GM18526 (cell line): ENCODE measurements around the gene SAMD8.

ENCODE experiments used
- POLR2A ChIP-seq: IDR thresholded peaks from 3 replicates; pipeline ENCODE4 v1.6.1; 2011; ENCODE audit not compliant: insufficient read length; ENCODE audit errors: extremely low read depth

Gene SAMD8

GRCh38 chr10:75099952-75100763 is 11.3 kb upstream of the SAMD8 start:
- TF ChIP-seq POLR2A: no peak

DNA sequence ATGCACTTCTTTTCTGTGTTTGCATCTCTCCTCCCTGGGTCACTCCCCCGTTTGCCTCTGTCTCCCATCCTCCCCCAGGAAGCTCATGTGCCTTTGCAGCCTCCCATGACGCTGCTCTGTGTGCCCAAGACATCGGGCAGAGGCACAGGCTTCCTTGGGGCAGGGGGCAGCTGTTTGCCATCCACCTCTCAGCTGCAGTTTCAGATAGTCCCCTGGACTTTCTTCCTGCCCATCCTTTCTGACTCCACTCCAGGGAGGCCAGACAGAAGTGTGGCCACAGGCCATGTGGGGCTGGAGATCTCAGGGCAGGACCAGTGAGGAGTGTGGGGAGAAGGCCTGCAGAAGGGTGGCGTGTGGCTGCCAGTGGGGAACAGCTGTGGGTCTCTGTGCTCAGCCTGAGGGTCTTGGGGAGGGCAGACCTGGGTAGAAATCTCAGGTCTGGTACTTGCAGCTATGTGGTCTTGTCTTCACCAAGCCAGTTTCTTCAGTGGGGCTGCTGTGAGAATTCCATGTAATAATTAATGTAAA is 10.6 kb upstream of the SAMD8 start:
- TF ChIP-seq POLR2A: no peak

GRCh38 chr10:75101416-75102251 is 9.8 kb upstream of the SAMD8 start:
- no peak for TF ChIP-seq POLR2A

DNA sequence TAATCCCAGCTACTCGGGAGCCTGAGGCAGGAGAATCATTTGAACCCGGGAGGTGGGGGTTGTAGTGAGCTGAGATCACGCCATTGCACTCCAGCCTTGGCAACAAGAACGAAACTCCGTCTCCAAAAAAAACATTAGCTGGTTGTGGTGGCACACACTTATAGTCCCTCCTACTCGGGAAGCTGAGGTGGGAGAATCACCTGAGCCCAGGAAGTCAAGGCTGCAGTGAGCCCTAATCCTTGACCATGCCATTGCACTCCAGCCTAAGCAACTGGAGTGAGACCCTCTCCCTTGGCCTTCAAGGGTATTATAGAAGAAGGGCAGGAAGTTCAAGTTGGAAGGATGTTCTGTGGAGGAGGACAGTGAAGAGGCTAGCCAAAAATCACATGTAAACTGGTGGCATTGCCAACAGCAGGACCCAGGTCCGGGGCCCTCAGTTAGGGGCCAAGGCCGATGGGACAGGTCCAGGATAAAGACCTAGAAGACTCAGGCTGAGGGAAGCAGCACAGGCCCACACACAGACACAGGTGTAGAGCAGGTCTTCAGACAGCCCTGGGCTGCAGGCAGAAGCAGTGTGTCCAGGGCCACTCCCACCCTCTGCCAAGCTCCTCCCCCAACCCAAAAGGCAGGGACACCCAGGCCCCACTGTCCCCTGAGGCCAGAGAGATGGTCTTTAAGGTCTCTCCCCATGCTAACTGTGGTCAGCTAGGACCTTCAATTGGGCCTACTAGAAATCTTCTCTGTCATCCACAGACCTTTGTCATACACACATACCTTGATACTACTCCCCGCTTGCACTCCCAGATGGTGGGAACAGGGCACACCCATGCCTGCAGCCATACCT is 8.4 kb upstream of the SAMD8 start:
- TF ChIP-seq POLR2A: no peak

- no peak for TF ChIP-seq POLR2A
Measured at GRCh38 chr10:75103881-75104686, 7.4 kb upstream of the SAMD8 start.

DNA sequence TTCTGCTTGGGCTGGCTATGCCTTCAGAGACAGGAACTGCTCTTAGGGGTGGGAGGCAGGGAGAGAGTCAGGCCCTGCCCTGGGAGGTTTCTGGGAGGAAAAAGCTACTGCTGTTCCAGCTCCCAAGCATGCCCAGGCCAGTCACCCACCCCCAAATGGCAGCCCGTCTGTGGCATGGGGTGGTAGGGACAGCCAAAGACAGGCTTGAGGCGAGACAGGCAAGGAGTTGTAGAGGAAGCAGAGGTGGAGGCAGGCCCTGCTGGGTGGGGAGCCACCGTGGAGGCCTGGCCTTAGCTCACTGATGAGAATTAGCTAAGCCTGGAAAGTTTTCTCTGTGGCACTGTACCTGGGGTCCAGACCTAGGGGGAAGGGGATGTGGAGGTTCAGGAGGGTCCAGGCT is 6.6 kb upstream of the SAMD8 start:
- no peak for TF ChIP-seq POLR2A

- no peak for TF ChIP-seq POLR2A
Measured at GRCh38 chr10:75105576-75106197, 5.8 kb upstream of the SAMD8 start.

DNA sequence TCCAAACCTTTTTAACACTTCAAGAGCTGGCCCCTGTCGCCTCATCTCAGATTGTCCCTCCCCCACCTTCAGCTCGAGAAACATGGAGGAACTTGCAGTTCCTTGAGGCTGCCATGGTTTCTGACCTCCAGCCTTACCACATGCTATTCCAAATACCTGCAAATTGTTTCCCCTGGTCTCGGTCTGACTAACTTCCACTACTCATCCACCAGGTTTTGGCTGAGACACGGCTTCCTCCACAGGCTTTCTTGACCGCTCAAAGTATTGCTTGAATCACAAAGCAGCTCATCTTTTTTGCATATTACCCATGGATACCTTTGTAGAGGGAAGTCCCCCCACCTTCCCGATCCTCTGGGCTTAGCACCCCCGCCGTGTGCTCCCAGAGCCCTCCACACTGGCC is 5.2 kb upstream of the SAMD8 start:
- no peak for TF ChIP-seq POLR2A

GRCh38 chr10:75107756-75108683 is 3.4 kb upstream of the SAMD8 start:
- no peak for TF ChIP-seq POLR2A

- TF ChIP-seq POLR2A: no peak
Measured at GRCh38 chr10:75108684-75109458, 2.6 kb upstream of the SAMD8 start.

DNA sequence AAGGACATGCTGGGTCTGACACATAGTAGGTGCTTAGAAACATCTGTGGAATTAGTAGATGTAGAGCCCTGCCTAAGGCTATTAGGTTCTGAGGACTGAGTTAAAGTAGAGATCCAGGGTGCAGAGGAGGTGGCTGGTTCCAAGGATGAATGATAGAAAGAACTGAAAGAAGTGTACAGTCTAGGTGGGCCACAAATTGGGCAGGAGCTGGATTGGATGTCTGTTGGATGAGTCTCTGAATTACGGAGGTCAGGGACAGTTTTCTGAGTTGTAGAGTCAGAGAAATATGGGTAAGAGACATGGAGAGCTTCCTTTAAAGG is 2.0 kb upstream of the SAMD8 start:
- no peak for TF ChIP-seq POLR2A

DNA sequence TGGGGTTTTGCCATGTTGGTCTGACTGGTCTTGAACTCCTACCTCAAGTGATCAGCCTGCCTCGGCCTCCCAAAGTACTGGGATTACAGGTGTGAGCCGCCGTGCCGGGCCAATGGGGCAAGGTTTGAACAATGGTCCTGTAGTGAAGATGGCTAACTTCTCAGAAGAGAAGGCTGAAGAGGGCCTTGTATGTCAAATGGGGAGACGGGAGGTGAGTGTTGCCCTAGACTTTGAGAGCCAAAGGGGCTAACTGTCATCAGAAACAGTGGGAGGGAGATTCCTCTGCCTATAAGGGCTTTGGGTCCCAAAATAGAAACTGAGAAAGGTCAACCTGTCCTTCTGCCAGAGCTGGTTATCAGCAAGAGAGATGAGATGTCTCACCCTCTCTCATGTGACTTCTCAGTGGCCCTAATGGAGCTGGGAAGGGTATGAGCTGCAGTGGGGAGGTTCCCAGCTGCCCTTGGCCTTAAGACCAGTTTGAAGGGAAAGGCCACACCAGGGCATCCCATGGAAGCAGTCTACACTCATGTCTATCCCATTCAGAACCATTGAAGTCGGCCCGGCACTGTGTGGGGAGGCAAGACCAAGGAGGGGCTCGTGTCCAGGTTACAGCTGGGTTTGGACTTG is 1.3 kb upstream of the SAMD8 start:
- TF ChIP-seq POLR2A: no peak
